H1 (cell line): ENCODE results near the gene FSIP1. TPM values are rescaled to one million over a fixed set of nuclear protein-coding genes. Genes with fewer than 3 reads are reported as not detected.

Source experiments
- CTCF ChIA-PET: fragments of 300-600 bp; sonication (Branson Sonifier 250); formaldehyde crosslinking; loops from one replicate; lab custom pipeline; 2021; ENCODE audit not compliant: partially characterized antibody; lab: Charles Lee
- POLR2A ChIA-PET: fragments of 300-600 bp; sonication (Branson Sonifier 250); formaldehyde crosslinking; loops from one replicate; lab custom pipeline; 2021; ENCODE audit warnings: inconsistent platforms; ENCODE audit not compliant: partially characterized antibody; lab: Charles Lee
- DNase-seq, 2 experiments: peaks; one replicate each; pipeline versions ENCODE4 v3.0.0 to v3.0.0-alpha.2; 2010 to 2022; ENCODE audit warnings: low spot score in 2 of 2, low read depth in 1 of 2, mixed read lengths in 1 of 2
- FAIRE-seq: peaks from 2 replicates; lab custom pipeline; 2011; peaks lifted over from hg19 to GRCh38; lab: Jason Lieb, UNC
- H2AFZ ChIP-seq: 2 replicates; pipeline ENCODE4 v1.8.1; 2012; ENCODE audit warnings: low read length, inconsistent platforms
- H2AK5ac ChIP-seq: 2 replicates; pipeline ENCODE4 v1.6.1; 2013; ENCODE audit warnings: low read depth, low read length
- H2BK120ac ChIP-seq: replicated peaks from 2 replicates; pipeline ENCODE3; 2013; ENCODE audit warnings: low read depth, low read length, inconsistent platforms
- H2BK12ac ChIP-seq: 2 replicates; pipeline ENCODE4 v1.6.1; 2013; ENCODE audit warnings: low read depth, low read length
- H2BK15ac ChIP-seq: 2 replicates; pipeline ENCODE4 v1.6.1; 2013; ENCODE audit warnings: low read length
- H2BK20ac ChIP-seq: 2 replicates; pipeline ENCODE4 v1.6.1; 2013; ENCODE audit warnings: low read length
- H2BK5ac ChIP-seq: 2 replicates; pipeline ENCODE4 v1.6.1; 2013; ENCODE audit warnings: low read depth, low read length
- H3K14ac ChIP-seq: 2 replicates; pipeline ENCODE4 v1.6.1; 2013; ENCODE audit warnings: inconsistent platforms; ENCODE audit not compliant: insufficient read length
- H3K18ac ChIP-seq: 2 replicates; pipeline ENCODE4 v1.6.1; 2013; ENCODE audit warnings: low read length; ENCODE audit errors: extremely low read depth
- H3K23ac ChIP-seq: 2 replicates; pipeline ENCODE4 v1.6.1; 2013; ENCODE audit warnings: inconsistent platforms; ENCODE audit not compliant: insufficient read length
- H3K23me2 ChIP-seq: 2 replicates; pipeline ENCODE4 v1.6.1; 2013; ENCODE audit warnings: low read depth, low read length
- H3K27ac ChIP-seq: 2 replicates; pipeline ENCODE4 v1.6.1; 2011; ENCODE audit warnings: low read depth, low read length, inconsistent platforms
- H3K27me3 ChIP-seq, 4 experiments: replicated peaks in 1 of 4; 1 replicate in 1 of 4; 2 replicates in 3 of 4; pipeline versions ENCODE4 v1.6.1 to v1.8.1; 2011 to 2013; ENCODE audit warnings: low read length in 3 of 4, mild to moderate bottlenecking in 3 of 4, inconsistent platforms in 2 of 4, mixed read lengths in 2 of 4, moderate library complexity in 1 of 4; ENCODE audit not compliant: control insufficient read depth in 3 of 4, insufficient read depth in 3 of 4; ENCODE audit errors: extremely low read depth in 1 of 4
- H3K36me3 ChIP-seq, 4 experiments: 2 replicates each; pipeline versions ENCODE4 v1.6.1 to v1.8.1; 2011 to 2013; ENCODE audit warnings: mild to moderate bottlenecking in 4 of 4, low read length in 3 of 4, moderate library complexity in 2 of 4, control low read depth in 1 of 4, inconsistent platforms in 1 of 4; ENCODE audit not compliant: insufficient read depth in 4 of 4, control insufficient read depth in 2 of 4
- H3K4ac ChIP-seq: replicated peaks from 2 replicates; pipeline ENCODE3; 2013; ENCODE audit warnings: low read length, low read depth, mixed read lengths, inconsistent platforms; ENCODE audit not compliant: insufficient read length
- H3K4me1 ChIP-seq, 4 experiments: replicated peaks in 1 of 4; 1 replicate in 1 of 4; 2 replicates in 3 of 4; pipeline versions ENCODE4 v1.6.1 to v1.8.1; 2011 to 2013; ENCODE audit warnings: low read length in 3 of 4, inconsistent platforms in 2 of 4, mixed read lengths in 1 of 4; ENCODE audit not compliant: insufficient read depth in 4 of 4, control insufficient read depth in 3 of 4
- H3K4me2 ChIP-seq, 2 experiments: 2 replicates each; pipeline versions ENCODE4 v1.6.1 to v1.8.1; 2011 to 2013; ENCODE audit warnings: low read depth in 2 of 2, low read length in 2 of 2, control low read depth in 1 of 2, inconsistent platforms in 1 of 2, mild to moderate bottlenecking in 1 of 2; ENCODE audit not compliant: insufficient read depth in 1 of 2
- H3K4me3 ChIP-seq, 4 experiments: fragments of 200-600, 300-600 bp in 1 of 4; sonication (generic), shearing (Covaris generic), sonication (Bioruptor Twin) in 1 of 4; 2 replicates each; pipeline versions ENCODE4 v1.5.1 to v1.8.1; 2011 to 2016; ENCODE audit warnings: low read length in 4 of 4, low read depth in 3 of 4, control low read depth in 2 of 4, inconsistent platforms in 2 of 4, mild to moderate bottlenecking in 2 of 4, mixed read lengths in 1 of 4, moderate library complexity in 1 of 4; ENCODE audit not compliant: insufficient read depth in 2 of 4; ENCODE audit errors: extremely low read depth in 1 of 4
- H3K56ac ChIP-seq: replicated peaks from 2 replicates; pipeline ENCODE3; 2013; ENCODE audit warnings: low read depth, mild to moderate bottlenecking, mixed read lengths, low read length, inconsistent platforms; ENCODE audit not compliant: insufficient read length
- H3K79me1 ChIP-seq: 2 replicates; pipeline ENCODE4 v1.6.1; 2013; ENCODE audit warnings: low read depth, low read length, control low read depth
- H3K79me2 ChIP-seq, 2 experiments: 2 replicates each; pipeline versions ENCODE4 v1.6.1 to v1.8.1; 2012 to 2013; ENCODE audit warnings: low read length in 2 of 2, mild to moderate bottlenecking in 2 of 2, inconsistent platforms in 1 of 2; ENCODE audit not compliant: insufficient read depth in 2 of 2, control insufficient read depth in 1 of 2
- H3K9ac ChIP-seq, 4 experiments: replicated peaks in 1 of 4; 1 replicate in 1 of 4; 2 replicates in 3 of 4; pipeline versions ENCODE4 v1.6.1 to v1.8.1; 2011 to 2013; ENCODE audit warnings: low read depth in 3 of 4, low read length in 3 of 4, control low read depth in 2 of 4, mild to moderate bottlenecking in 2 of 4, moderate library complexity in 2 of 4, inconsistent platforms in 1 of 4; ENCODE audit errors: extremely low read depth in 1 of 4
- H3K9me3 ChIP-seq, 2 experiments: 2 replicates each; pipeline versions ENCODE4 v1.6.1 to v1.8.1; 2012 to 2013; ENCODE audit warnings: mild to moderate bottlenecking in 2 of 2, moderate library complexity in 2 of 2, control low read depth in 1 of 2, inconsistent platforms in 1 of 2, low read depth in 1 of 2, low read length in 1 of 2, mixed read lengths in 1 of 2; ENCODE audit not compliant: insufficient read depth in 2 of 2
- H4K20me1 ChIP-seq, 2 experiments: replicated peaks in 1 of 2; 2 replicates each; pipeline versions ENCODE3 to v1.8.1; 2011 to 2013; ENCODE audit warnings: inconsistent platforms in 2 of 2, low read length in 2 of 2, mild to moderate bottlenecking in 1 of 2; ENCODE audit not compliant: insufficient read depth in 2 of 2, control insufficient read depth in 1 of 2
- H4K5ac ChIP-seq: 2 replicates; pipeline ENCODE4 v1.6.1; 2013; ENCODE audit warnings: low read length, low read depth, mixed read lengths, inconsistent platforms; ENCODE audit not compliant: insufficient read length
- H4K8ac ChIP-seq: 2 replicates; pipeline ENCODE4 v1.8.0; 2013; ENCODE audit warnings: mild to moderate bottlenecking, moderate library complexity, low read length, inconsistent platforms; ENCODE audit not compliant: insufficient read depth; ENCODE audit errors: extremely low read depth
- H4K91ac ChIP-seq: replicated peaks from 2 replicates; pipeline ENCODE3; 2013; ENCODE audit warnings: low read length, mixed read lengths, inconsistent platforms; ENCODE audit not compliant: insufficient read length
- E2F6 ChIP-seq: IDR thresholded peaks from 2 replicates; pipeline ENCODE4 v1.6.1; 2012; ENCODE audit warnings: inconsistent platforms
- KDM1A ChIP-seq: fragments of 200-600, 300-600 bp; sonication (generic); IDR thresholded peaks from 2 replicates; pipeline ENCODE4 v1.7.1; 2016; ENCODE audit warnings: mild to moderate bottlenecking, low read length, borderline replicate concordance
- RBBP5 ChIP-seq: IDR thresholded peaks from 2 replicates; pipeline ENCODE4 v1.7.1; 2012; ENCODE audit warnings: low read depth, mild to moderate bottlenecking, inconsistent platforms, low read length, moderate library complexity, borderline replicate concordance
- SRF ChIP-seq: IDR thresholded peaks from 2 replicates; pipeline ENCODE4 v1.6.1; 2011; ENCODE audit warnings: mild to moderate bottlenecking, low read depth, low read length, moderate library complexity
- WGBS, 2 experiments: shearing (Covaris generic) in 1 of 2; methylation state at CpG; one replicate each; pipeline versions ENCODE4 v1.1.6 to v1.1.7; 2013 to 2015; ENCODE audit warnings: low lambda C conversion rate in 2 of 2, mixed read lengths in 2 of 2, inconsistent platforms in 1 of 2, low coverage in 1 of 2, missing lambda C conversion rate in 1 of 2; ENCODE audit not compliant: insufficient replicate concordance in 2 of 2, insufficient coverage in 1 of 2, insufficient read length in 1 of 2; ENCODE audit errors: extremely low coverage in 1 of 2, missing lambda C conversion rate in 1 of 2; 5-methylcytosine and 5-hydroxymethylcytosine counted together
- polyA plus RNA-seq, 7 experiments: library from polyadenylated mRNA; depleted of rRNA in 3 of 7; stranded (reverse) in 5 of 7; unstranded in 2 of 7; fragments of >200 nt in 5 of 7; fragments of 200-250 nt in 2 of 7; gene quantifications; 1 replicate in 5 of 7; 2 replicates in 1 of 7; 4 replicates in 1 of 7; pipeline versions ENCODE4 v1.2.1 to v1.2.3, GENCODE V29; 2011 to 2013; ENCODE audit warnings: missing spikeins in 2 of 7, mixed read lengths in 2 of 7
- total RNA-seq: library from RNA; stranded (reverse); fragmentation: NEBNext Ultra II Directional; extraction: Animal tissue kit (Norgen Biotek cat#: 25700); gene quantifications from 2 replicates; pipeline ENCODE4 v1.2.1, GENCODE V29; 2021

Gene FSIP1
- total and polyA plus RNA-seq, 2 of the 8 experiments (the other 6 are each of a cell fraction or from before 2014, with no cell fraction given), result 0.18 to 1.3 TPM

- H3K23me2 ChIP-seq, result no peaks in the 10 kb centered on the region
- H3K18ac ChIP-seq, result no peak overlapping the region
- no peak overlapping the region for H3K27ac ChIP-seq
- FAIRE-seq, result no peak
- no peak overlapping the region for H3K23ac ChIP-seq
- H2AFZ ChIP-seq, result no peak overlapping the region
- no peaks in the 10 kb centered on the region for H3K36me3 ChIP-seq
- no peak overlapping the region for H2AK5ac ChIP-seq
- WGBS, 2 experiments, result 76% methylated on average over 9 of the region's 9 CpGs; no CpG with 5 or more reads in 1 of the 2 experiments
- H2BK20ac ChIP-seq, result no peak overlapping the region
- H3K27me3 ChIP-seq, result no peaks in the 10 kb centered on the region
- H4K5ac ChIP-seq, result no peak overlapping the region
- no peak overlapping the region for H2BK120ac ChIP-seq
- no peaks in the 10 kb centered on the region for H4K20me1 ChIP-seq
- no peaks in the 10 kb centered on the region; a peak in 2 of 7 replicates for H3K4me1 ChIP-seq
- no peak overlapping the region for H3K4ac ChIP-seq
- no peak overlapping the region for H3K9ac ChIP-seq
- CTCF ChIA-PET, result interaction anchor here (0.7 to 5.6 kb wide), 10 partner anchors 8 to 129 kb away, joined by 3 to 25 read pairs (median 4); no protein-coding TSS in a partner anchor
- no peaks in the 10 kb centered on the region for H3K79me1 ChIP-seq
- H3K4me3 ChIP-seq, result no peak overlapping the region
- no peak overlapping the region for H2BK15ac ChIP-seq
- no peak for TF ChIP-seq KDM1A
- no peak for TF ChIP-seq E2F6
- no peak for TF ChIP-seq SRF
- no peak for TF ChIP-seq RBBP5
- TF ChIP-seq, all 59 proteins: peak for 0
- Histone ChIP-seq H3K4me2 (no peak overlapping the region), H4K91ac (no peak overlapping the region), H3K79me2 (no peaks in the 10 kb centered on the region), H2BK5ac (no peak overlapping the region), H4K8ac (no peak overlapping the region), H3K14ac (no peak overlapping the region), H3K9me3 (no peaks in the 10 kb centered on the region), H2BK12ac (no peak overlapping the region), H3K56ac (no peak overlapping the region)
- POLR2A ChIA-PET, result interaction anchor here (0.6 to 0.9 kb wide), 2 partner anchors 48 to 814 kb away, joined by 3 to 4 read pairs; partner anchors contain the start of gene THBS1
- no peak for DNase-seq
These were observed 153.9 kb downstream of the FSIP1 start for GRCh38 chr15:39628546-39629257.
